ENCODE results near the gene KLHL35.

- TF ChIP-seq, protein P1, sequence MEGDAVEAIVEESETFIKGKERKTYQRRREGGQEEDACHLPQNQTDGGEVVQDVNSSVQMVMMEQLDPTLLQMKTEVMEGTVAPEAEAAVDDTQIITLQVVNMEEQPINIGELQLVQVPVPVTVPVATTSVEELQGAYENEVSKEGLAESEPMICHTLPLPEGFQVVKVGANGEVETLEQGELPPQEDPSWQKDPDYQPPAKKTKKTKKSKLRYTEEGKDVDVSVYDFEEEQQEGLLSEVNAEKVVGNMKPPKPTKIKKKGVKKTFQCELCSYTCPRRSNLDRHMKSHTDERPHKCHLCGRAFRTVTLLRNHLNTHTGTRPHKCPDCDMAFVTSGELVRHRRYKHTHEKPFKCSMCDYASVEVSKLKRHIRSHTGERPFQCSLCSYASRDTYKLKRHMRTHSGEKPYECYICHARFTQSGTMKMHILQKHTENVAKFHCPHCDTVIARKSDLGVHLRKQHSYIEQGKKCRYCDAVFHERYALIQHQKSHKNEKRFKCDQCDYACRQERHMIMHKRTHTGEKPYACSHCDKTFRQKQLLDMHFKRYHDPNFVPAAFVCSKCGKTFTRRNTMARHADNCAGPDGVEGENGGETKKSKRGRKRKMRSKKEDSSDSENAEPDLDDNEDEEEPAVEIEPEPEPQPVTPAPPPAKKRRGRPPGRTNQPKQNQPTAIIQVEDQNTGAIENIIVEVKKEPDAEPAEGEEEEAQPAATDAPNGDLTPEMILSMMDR (IDR thresholded peaks at IDR 0.05), result no peak
- no peak for TF ChIP-seq POLR2A (IDR thresholded peaks at IDR 0.05)
Observed at GRCh38 chr11:75421902-75422247, 11.1 kb downstream of the KLHL35 start.
